Mesangial cell (primary cell): ENCODE results near the gene AHCY. TPM values are rescaled to one million over a fixed set of nuclear protein-coding genes. Genes with fewer than 3 reads are reported as not detected.

Source experiments
- total RNA-seq: library from RNA; depleted of rRNA; stranded (reverse); fragments of >200 nt; gene quantifications from 2 replicates; pipeline ENCODE4 v1.2.3, GENCODE V29; 2015

The AHCY gene
- 163 and 206 TPM in 2 replicates for total RNA-seq

GRCh38 chr20:34302723-34303533, at the start of gene AHCY:
Gene AHCY, minus strand, starts transcription at chr20:34303355. Its CDS starts 85 bp downstream, at chr20:34303270.

DNA sequence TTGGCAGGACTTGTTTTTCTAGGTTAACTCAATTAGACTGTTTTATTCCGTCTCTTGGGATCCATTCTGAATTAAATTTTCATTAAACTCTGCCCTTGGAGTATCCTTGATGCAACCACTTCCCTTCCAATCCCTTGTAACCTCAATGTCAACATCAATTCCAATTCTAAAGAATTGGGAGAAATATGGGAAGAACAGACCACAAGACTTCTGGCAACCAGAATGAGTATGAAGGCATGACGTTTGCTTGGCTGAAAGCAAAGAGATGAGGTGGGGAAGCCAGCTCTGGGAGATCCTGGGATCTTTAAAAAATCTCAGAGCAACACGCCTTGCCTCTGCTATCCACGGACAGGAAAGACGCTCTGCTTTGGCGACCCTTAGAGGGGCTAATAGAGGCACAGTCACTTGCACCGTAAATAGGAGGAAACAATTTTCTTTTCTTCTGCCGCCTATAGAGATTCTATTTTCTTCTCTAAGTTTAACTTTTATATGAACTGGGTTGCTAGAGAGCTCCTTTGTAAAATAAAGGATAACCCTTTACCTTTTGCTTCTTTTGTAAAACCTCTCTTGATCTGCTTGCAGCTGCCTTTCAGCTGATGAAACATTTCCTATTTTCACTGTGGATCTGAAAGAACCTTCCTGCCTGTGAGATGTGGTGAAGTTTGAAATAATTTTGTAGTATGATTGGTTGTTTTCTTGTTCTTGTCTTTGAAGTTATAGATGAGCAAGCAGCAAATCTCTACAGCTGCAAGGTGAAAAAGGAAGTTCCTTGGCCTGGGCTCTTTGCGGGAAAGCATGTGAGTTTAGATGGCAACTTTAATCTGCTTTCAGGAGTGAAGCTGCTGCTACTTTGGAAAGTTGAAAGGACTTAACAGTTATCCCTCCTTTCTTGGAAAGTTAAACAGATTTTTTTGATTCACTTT, 62.2 kb downstream of the AHCY start, which contains the start of gene ASIP:
TSS of gene ASIP (plus strand) at position 731 of the 923 bp plus-strand sequence. CDS start 18,952 bp downstream, outside the sequence.

Other genes with a start within 250 kb of the AHCY start
- 34.9 and 56.4 TPM in 2 replicates for gene EIF2S2, start 191.1 kb downstream of the AHCY start, total RNA-seq
- not detected in 2 replicates for gene ASIP, start 61.9 kb downstream of the AHCY start, total RNA-seq
- 36.3 and 38.8 TPM in 2 replicates for gene ITCH, start 59.9 kb upstream of the AHCY start, total RNA-seq
- gene DYNLRB1, start 213.1 kb upstream of the AHCY start, total RNA-seq, result 126 and 128 TPM in 2 replicates